NCI-H2196 treated with DMSO at 0.1 percent for 48 hours (cell line): Measurements from ENCODE around the gene VKORC1L1.
"Not testable (repeated sequence)": the region's sequence is repeated elsewhere in the genome, so short reads cannot be mapped to it uniquely, and the experiment has no call there.

Experiments used
- DNase-seq: peaks from one replicate; lab custom pipeline; 2025; ENCODE audit not compliant: unreplicated experiment; lab: John Stamatoyannopoulos, UW

VKORC1L1 gene

GRCh38 chr7:65937296-65937695, 64.4 kb downstream of the VKORC1L1 start:
- no peak for DNase-seq

DNA sequence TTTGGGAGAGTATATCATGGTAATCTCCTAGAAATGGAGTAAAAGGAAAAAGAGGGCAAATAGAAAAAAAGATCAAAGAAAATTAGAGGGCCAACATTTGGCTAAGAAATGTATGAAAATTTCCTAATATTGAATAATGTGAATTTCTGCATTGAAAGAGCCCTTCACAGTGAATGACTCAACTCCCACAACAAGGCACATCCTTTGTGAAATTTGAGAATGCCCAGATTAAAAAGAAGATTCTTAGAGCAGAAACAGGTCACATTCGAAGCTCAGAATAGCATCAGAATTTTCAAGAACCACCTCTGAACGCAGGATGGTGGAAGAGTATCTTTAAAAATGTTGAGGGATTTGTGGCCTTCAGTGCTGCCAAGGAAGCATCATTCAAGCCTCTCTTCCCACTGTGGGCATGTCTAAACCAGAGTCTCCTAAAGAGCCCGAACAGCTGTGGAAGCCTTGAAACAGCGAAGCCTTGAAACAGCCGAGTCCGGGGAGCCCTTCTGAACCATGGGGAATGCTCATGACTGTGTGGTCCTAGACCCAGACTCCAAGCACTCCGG, 65.5 kb downstream of the VKORC1L1 start:
- no peak for DNase-seq

DNA sequence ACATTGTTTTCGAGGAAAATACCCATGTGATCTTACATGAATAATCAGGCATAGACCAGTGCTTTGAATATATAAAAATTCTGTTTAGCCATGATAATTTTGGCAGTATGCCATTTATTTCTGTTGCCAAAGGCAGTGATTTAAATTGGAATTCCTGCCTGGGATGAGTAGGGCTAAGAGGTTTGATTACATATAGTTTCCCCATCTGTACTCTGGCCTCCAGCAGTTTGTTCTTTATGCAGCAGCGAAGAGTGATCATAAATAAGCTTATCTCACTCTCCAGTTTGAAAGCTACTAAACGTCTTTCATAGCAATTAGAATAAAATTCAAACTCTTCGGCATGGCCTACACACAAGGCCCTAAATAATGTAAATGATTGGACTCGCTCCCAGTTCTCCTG, 72.9 kb downstream of the VKORC1L1 start:
- not testable (repeated sequence) for DNase-seq

GRCh38 chr7:65946904-65947303, 74.0 kb downstream of the VKORC1L1 start:
- DNase-seq = no peak

GRCh38 chr7:65951837-65952578, 79.1 kb downstream of the VKORC1L1 start:
- DNase-seq = no peak

DNA sequence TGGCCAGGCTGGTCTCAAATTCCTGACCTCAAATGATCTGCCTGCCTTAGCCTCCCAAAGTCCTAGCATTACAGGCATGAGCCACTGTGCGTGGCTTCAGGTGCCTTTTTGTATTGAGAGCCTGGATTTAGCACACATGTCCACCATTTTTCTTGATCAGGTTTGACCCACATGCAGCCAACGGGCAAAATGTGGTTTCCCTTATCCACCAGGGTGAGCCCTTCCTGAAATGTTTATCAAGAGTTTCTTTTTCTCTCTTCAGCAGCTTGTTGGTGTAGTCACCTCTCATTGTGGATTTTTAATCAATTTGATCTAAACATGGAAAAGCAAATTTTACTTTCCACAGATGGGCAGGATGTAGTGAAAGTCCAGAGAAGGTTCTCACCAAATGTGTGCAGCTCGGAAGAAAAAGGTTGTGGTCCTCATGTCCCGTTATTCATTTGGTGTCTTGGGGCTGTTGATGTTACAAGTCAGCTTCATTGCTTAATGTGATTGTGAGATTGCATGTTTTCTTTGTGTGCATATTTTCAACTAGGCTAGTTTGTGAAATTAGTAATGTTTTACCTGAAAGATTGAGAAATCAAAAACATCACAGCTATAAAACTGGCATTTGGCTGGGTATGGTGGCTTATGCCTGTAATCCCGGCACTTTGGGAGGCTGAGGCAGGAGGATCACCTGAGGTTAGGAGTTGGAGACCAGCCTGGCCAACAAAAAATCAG, 80.3 kb downstream of the VKORC1L1 start:
- DNase-seq = no peak

GRCh38 chr7:65953890-65954450, 81.1 kb downstream of the VKORC1L1 start:
- no peak for DNase-seq

DNA sequence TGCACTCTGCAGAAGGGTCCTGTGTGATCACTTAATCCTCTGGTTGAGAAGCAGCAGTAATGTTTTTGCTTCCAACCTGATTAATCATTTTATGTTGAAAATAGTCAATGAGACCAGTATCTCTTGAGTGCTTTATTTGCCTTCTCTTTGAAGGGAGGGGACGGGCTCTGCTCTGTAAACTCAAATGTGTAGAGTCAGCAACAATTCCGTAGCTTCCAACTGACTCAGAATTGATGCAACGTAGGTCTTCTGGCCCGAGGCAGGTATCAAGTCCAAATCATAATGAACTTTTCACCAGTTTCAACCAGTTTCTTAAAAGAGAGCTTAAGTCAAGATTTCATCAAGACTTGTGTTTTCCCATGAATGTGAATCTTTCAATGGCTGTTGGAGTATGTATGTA, 82.8 kb downstream of the VKORC1L1 start:
- DNase-seq = no peak

DNA sequence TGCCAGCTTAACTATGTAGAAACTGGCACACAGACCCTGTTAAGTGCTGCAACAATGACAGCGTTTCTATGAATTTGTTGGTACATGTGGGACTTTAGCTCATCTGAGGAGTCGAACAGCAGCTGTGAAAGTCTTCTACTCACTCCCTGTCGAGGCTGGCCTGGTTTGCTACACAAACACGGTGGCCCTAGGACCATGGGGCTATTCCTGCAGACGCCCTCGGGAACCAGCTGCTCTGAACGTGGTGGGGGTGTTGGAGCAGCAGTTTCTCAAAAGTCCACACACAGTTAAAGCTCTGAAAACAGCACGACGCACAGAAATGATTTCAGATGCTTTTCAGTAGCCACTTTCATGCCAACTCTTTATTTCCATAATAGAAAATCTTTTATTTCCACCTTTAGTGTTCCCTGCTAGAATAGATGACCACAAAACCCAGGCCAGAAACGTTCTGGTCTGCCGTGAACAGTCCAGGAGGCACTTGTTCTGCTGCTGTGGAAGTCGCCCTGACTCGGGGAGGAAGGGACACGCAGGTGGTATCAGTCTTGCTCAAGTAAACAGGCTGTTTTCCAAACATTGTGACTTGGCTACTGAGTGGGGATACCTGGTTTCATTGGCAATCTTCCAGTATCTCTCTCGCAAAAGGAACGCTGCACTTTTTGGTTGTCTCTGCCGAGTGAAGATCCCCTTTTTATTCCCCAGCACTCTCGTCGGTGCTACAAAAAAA, 87.6 kb downstream of the VKORC1L1 start:
- DNase-seq = no peak

DNA sequence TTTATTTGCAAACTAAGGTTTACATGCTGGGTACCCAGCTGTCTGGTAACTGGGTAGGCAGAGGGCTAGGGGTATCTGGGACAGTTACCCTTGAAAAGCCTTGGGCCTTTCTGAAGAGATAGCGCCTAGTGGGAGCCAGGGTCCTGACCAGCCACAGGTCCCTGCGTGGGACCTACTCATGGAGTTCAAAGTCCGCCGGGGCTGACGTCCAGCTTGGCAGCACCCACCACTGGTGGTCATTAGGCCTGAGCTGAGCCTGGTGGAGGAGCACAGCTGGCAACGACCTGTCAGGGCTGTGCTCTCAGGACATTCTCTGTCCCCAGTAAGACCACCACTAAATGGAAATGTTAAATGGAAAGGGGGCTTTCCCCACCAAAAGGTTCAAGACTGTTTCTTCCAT, 89.2 kb downstream of the VKORC1L1 start:
- no peak for DNase-seq

- not testable (repeated sequence) for DNase-seq
These were observed 91.8 kb downstream of the VKORC1L1 start for GRCh38 chr7:65964671-65965070.

GRCh38 chr7:65966146-65966545, 93.3 kb downstream of the VKORC1L1 start:
- no peak for DNase-seq

DNA sequence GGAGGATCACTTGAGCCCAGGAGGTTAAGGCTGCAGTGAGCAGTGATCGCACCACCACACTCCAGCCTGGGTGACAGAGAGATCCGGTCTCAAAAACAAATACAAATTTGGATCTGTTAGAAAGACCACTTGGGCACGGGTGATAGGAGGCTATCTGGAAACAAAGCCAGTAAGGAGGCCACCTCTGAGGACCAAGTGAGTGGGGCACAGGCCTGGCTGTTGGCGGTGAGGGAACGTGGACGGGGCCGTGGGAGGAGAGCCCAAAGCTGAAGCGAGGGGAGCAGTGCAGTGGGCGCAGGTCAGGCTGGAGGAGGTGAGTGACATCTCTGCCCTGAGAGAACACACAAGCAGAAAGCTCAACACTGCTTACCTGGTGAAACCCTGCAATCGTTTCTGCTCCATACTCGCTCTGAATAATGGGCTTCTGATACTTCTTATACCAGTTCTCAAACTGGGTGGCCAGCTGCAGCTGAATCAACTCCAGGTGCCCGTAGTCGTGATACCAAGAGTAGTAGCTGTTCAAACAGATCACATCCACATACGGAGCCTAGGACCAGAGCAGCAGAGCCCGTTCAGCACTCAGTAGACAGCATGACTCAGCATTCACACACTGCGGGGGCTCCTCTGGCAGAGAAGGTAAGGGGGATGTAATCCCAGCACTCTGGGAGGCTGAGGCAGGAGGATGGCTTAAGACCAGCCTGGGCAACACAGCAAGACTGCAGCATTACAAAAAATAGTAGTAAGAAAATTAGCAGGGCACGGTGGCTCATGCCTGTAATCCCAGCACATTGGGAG, 94.7 kb downstream of the VKORC1L1 start:
- DNase-seq = no peak

- DNase-seq = no peak
These were observed 95.6 kb downstream of the VKORC1L1 start for GRCh38 chr7:65968256-65969185.

DNA sequence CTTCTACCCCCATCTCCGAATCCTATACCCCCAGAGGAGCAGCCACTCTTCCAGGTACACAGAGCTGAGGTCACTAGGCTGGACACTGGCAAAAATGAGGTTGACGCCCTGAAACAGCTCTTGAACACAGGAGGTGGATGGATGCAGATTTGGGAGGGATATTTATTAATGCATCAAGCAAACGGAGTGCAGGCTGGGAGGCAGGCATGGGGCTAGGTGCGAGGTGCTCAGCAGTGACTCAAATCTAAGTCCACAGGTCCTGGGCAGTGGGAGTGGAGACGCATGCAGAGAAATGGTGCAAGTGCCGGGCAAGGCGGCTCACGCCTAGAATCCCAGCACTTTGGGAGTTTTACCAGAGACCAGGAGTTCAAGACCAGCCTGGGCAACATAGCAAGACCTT, 98.1 kb downstream of the VKORC1L1 start:
- DNase-seq = no peak

DNA sequence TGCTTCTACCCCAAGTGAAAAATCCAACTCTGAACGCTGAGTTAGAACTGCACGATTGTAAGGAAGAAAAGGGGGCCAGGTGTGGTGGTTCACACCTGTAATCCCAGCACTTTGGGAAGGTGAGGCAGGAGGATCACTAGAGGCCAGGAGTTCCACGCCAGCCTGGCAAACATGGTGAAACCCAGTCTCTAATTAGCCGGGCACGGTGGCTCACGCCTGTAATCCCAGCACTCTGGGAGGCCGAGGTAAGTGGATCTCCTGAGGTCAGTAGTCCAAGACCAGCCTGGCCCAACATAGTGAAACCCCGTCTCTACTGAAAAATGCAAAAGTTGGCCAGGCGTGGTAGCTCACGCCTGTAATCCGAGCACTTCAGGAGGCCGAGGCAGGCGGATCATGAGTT, 100.1 kb downstream of the VKORC1L1 start:
- no peak for DNase-seq

DNA sequence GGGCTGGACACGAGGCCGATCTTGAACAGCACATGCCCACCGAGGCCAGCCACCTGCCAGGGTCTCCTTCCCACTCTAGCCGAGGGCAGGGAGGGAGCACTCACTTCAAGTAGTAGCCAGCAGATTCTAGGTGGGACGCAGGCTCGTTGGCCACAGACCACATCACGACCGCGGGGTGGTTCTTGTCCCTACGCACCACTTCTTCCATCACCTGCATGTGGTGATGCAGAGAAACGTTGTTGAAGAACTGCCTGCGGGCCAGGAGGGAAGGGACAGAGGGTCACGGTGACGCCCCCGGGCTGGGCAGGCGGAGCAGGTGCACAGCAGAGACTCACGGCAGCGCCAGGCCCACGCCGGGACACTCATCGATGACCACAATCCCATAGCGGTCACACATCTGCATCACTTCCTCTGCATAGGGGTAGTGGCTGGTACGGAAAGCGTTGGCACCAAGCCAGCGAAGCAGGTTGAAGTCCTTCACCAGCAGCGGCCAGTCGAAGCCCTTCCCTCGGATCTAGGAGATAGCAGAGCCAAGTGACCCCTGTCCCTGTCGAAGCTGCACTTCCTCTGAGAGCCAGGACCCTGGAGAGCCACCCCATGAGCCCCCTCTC, 101.4 kb downstream of the VKORC1L1 start:
- no peak for DNase-seq

GRCh38 chr7:65974876-65975275, 102.0 kb downstream of the VKORC1L1 start:
- no peak for DNase-seq

- no peak for DNase-seq
These were observed 103.1 kb downstream of the VKORC1L1 start for GRCh38 chr7:65975814-65976445.
